ENCODE measurements around the gene RAD51C.
"Not testable (repeated sequence)": the region's sequence is repeated elsewhere in the genome, so short reads cannot be mapped to it uniquely, and the experiment has no call there.

- TF ChIP-seq CTCF, POLR2A (IDR thresholded peaks at IDR 0.05): not testable (repeated sequence)
These were observed 34.2 kb upstream of the RAD51C start for GRCh38 chr17:58657962-58658803.

Data from lower leg skin (tissue), 3 donors.